HCT116 (cell line): ENCODE results near the gene NLRC5. TPM values are rescaled to one million over a fixed set of nuclear protein-coding genes. Genes with fewer than 3 reads are reported as not detected.

Experiments
- ATAC-seq: fragments of 200-7000 bp; cut with Tn5 transposase; 2 replicates; pipeline ENCODE4 v1.9.1; 2020; ENCODE audit warnings: mild to moderate bottlenecking, moderate library complexity
- BruUV-seq: library from RNA; stranded (reverse); fragments of 400-500 nt; replicated peaks from 2 replicates; lab custom pipeline; 2021; lab: Mats Ljungman, UMichigan
- CTCF ChIA-PET: fragments of 300-600 bp; sonication (Branson Sonifier 250); formaldehyde crosslinking; loops from one replicate; lab custom pipeline; 2021; ENCODE audit warnings: antibody characterized with exemption; lab: Charles Lee
- POLR2A ChIA-PET: fragments of 300-600, 350-600 bp; sonication (Branson Sonifier 250); formaldehyde crosslinking; loops from one replicate; lab custom pipeline; 2021; ENCODE audit warnings: antibody characterized with exemption; lab: Charles Lee
- RAD21 ChIA-PET, 2 experiments: fragments of 300-600 bp; sonication (Branson Sonifier 250); formaldehyde crosslinking; loops; one replicate each; lab custom pipeline; 2023; ENCODE audit warnings: low total read pairs in 2 of 2; ENCODE audit not compliant: uncharacterized antibody in 2 of 2, unreplicated experiment in 2 of 2, low non-redundant PET in 1 of 2; lab: Charles Lee
- DNase-seq: peaks from one replicate; pipeline ENCODE4 v3.0.0-alpha.2; 2010; ENCODE audit warnings: low read depth, low spot score
- H2AFZ ChIP-seq: fragments of 200-600 bp; shearing (Covaris generic), sonication (generic); 2 replicates; pipeline ENCODE4 v1.6.1; 2017; ENCODE audit warnings: low read depth, mixed run types, mixed read lengths, antibody characterized with exemption, low read length; ENCODE audit not compliant: poor library complexity, severe bottlenecking
- H3K27ac ChIP-seq: 2 replicates; pipeline ENCODE4 v1.5.1; 2012; ENCODE audit warnings: low read depth, low read length
- H3K27me3 ChIP-seq: fragments of 200-600 bp; sonication (generic); 2 replicates; pipeline ENCODE4 v1.6.1; 2016; ENCODE audit warnings: mixed run types, low read length, mixed read lengths; ENCODE audit not compliant: insufficient read depth
- H3K36me3 ChIP-seq, 2 experiments: fragments of 200-500 bp in 1 of 2; fragments of 200-600 bp in 1 of 2; sonication (Bioruptor generic) in 1 of 2; sonication (generic) in 1 of 2; 2 replicates each; pipeline versions ENCODE4 v1.5.1 to v1.6.1; 2014 to 2016; ENCODE audit warnings: low read length in 2 of 2, inconsistent platforms in 1 of 2, mixed read lengths in 1 of 2, mixed run types in 1 of 2; ENCODE audit not compliant: insufficient read depth in 2 of 2, control insufficient read depth in 1 of 2
- H3K4me1 ChIP-seq, 2 experiments: fragments of 200-600 bp in 1 of 2; sonication (generic) in 1 of 2; 2 replicates each; pipeline versions ENCODE4 v1.5.1 to v1.6.1; 2012 to 2017; ENCODE audit warnings: low read length in 2 of 2, inconsistent platforms in 1 of 2, mild to moderate bottlenecking in 1 of 2, mixed read lengths in 1 of 2, mixed run types in 1 of 2, moderate library complexity in 1 of 2; ENCODE audit not compliant: insufficient read depth in 2 of 2, control insufficient read depth in 1 of 2
- H3K4me2 ChIP-seq: fragments of 200-600 bp; sonication (generic); 2 replicates; pipeline ENCODE4 v1.6.1; 2017; ENCODE audit warnings: mixed run types, low read length, mixed read lengths
- H3K4me3 ChIP-seq, 2 experiments: fragments of 200-600 bp in 1 of 2; sonication (generic) in 1 of 2; replicated peaks in 1 of 2; 2 replicates each; pipeline ENCODE4 v1.5.1; 2011 to 2016; ENCODE audit warnings: low read length in 2 of 2, control low read depth in 1 of 2, low read depth in 1 of 2, mild to moderate bottlenecking in 1 of 2, mixed read lengths in 1 of 2, mixed run types in 1 of 2
- H3K79me2 ChIP-seq: fragments of 200-600 bp; sonication (generic); 2 replicates; pipeline ENCODE4 v1.6.1; 2017; ENCODE audit warnings: mild to moderate bottlenecking, mixed run types, low read length, moderate library complexity, mixed read lengths; ENCODE audit not compliant: insufficient read depth
- H3K9ac ChIP-seq: fragments of 200-600 bp; sonication (generic); 2 replicates; pipeline ENCODE4 v1.6.1; 2016; ENCODE audit warnings: low read length, mixed read lengths
- H3K9me2 ChIP-seq: fragments of 200-600 bp; sonication (generic), shearing (Covaris generic); 2 replicates; pipeline ENCODE4 v1.6.1; 2017; ENCODE audit warnings: mixed run types, mild to moderate bottlenecking, moderate library complexity; ENCODE audit not compliant: insufficient read depth
- H3K9me3 ChIP-seq, 2 experiments: fragments of 200-500 bp in 1 of 2; fragments of 200-600 bp in 1 of 2; sonication (Bioruptor generic) in 1 of 2; sonication (generic) in 1 of 2; 2 replicates each; pipeline ENCODE4 v1.6.1; 2014 to 2017; ENCODE audit warnings: low read length in 2 of 2, mixed read lengths in 2 of 2, inconsistent platforms in 1 of 2, low read depth in 1 of 2, mild to moderate bottlenecking in 1 of 2, mixed run types in 1 of 2, moderate library complexity in 1 of 2; ENCODE audit not compliant: control insufficient read depth in 1 of 2, insufficient read depth in 1 of 2
- H4K20me1 ChIP-seq: fragments of 200-600 bp; sonication (generic), shearing (Covaris generic); 2 replicates; pipeline ENCODE4 v1.6.1; 2017; ENCODE audit warnings: mixed run types, mild to moderate bottlenecking, moderate library complexity; ENCODE audit not compliant: insufficient read depth
- CBX3 ChIP-seq: IDR thresholded peaks from 2 replicates; pipeline ENCODE4 v1.6.1; 2012; ENCODE audit warnings: low read depth
- CTCF ChIP-seq, 3 experiments: fragments of 200-600 bp in 1 of 3; sonication (generic) in 1 of 3; IDR thresholded peaks in 2 of 3; conservative IDR thresholded peaks in 1 of 3; 2 replicates each; pipeline ENCODE4 v1.5.1; 2012 to 2017; ENCODE audit warnings: low read depth in 2 of 3, low read length in 2 of 3, antibody characterized with exemption in 1 of 3, borderline replicate concordance in 1 of 3, control low read depth in 1 of 3, mild to moderate bottlenecking in 1 of 3, mixed read lengths in 1 of 3, mixed run types in 1 of 3, moderate library complexity in 1 of 3; ENCODE audit not compliant: insufficient read depth in 1 of 3
- ELF1 ChIP-seq: IDR thresholded peaks from 2 replicates; pipeline ENCODE4 v1.6.1; 2012; ENCODE audit warnings: low read depth, borderline replicate concordance
- FOSL1 ChIP-seq: IDR thresholded peaks from 2 replicates; pipeline ENCODE4 v1.6.1; 2012; ENCODE audit warnings: low read depth
- POLR2A ChIP-seq: IDR thresholded peaks from 2 replicates; pipeline ENCODE4 v1.7.0; 2011; ENCODE audit warnings: borderline replicate concordance; ENCODE audit not compliant: insufficient read depth, insufficient read length; ENCODE audit errors: extremely low read depth
- RAD21 ChIP-seq: IDR thresholded peaks from 2 replicates; pipeline ENCODE4 v1.6.1; 2012; ENCODE audit warnings: low read depth, mild to moderate bottlenecking
- REST ChIP-seq: IDR thresholded peaks from 2 replicates; pipeline ENCODE4 v1.6.1; 2012; ENCODE audit warnings: low read depth
- SIN3A ChIP-seq: IDR thresholded peaks from 2 replicates; pipeline ENCODE4 v1.6.1; 2012; ENCODE audit warnings: low read depth
- SP1 ChIP-seq: IDR thresholded peaks from 2 replicates; pipeline ENCODE4 v1.6.1; 2012; ENCODE audit warnings: low read depth
- TCF7L2 ChIP-seq: IDR thresholded peaks from 2 replicates; pipeline ENCODE4 v1.7.0; 2011; ENCODE audit warnings: borderline replicate concordance, inconsistent platforms; ENCODE audit not compliant: insufficient read depth, insufficient read length; ENCODE audit errors: extremely low read depth
- ZBTB33 ChIP-seq: IDR thresholded peaks from 2 replicates; pipeline ENCODE4 v1.6.1; 2011; ENCODE audit warnings: mild to moderate bottlenecking, low read length, moderate library complexity; ENCODE audit not compliant: insufficient replicate concordance; ENCODE audit errors: extremely low read depth
- ZFX ChIP-seq: fragments of 450-650 bp; IDR thresholded peaks from 2 replicates; pipeline ENCODE4 v1.6.1; 2017
- ZNF274 ChIP-seq: fragments of 200-500 bp; sonication (Bioruptor generic); IDR thresholded peaks from 2 replicates; pipeline ENCODE4 v1.6.1; 2014; ENCODE audit warnings: mild to moderate bottlenecking, low read depth, low read length, inconsistent platforms
- intact Hi-C: fragments of 100-400 bp; cut with micrococcal nuclease; formaldehyde crosslinking; loops from 2 replicates; pipeline ENCODE4 v1.10.0; 2022
- total RNA-seq: library from RNA; stranded (reverse); gene quantifications from one replicate; pipeline ENCODE4 v1.2.1, GENCODE V29; 2021; ENCODE audit not compliant: unreplicated experiment

The NLRC5 gene
- total RNA-seq, 1 experiment from 2014 or later: 10.4 TPM

- TF ChIP-seq SIN3A: no peak
- TF ChIP-seq POLR2A: no peak
- no peak for TF ChIP-seq ZFX
Observed at GRCh38 chr16:57125376-57125775, 136.0 kb downstream of the NLRC5 start.

GRCh38 chr16:57125969-57126368, 136.6 kb downstream of the NLRC5 start:
- no peak overlapping the region for H2AFZ ChIP-seq
- no peaks in the 10 kb centered on the region for H3K9me3 ChIP-seq
- no peaks in the 10 kb centered on the region for H3K79me2 ChIP-seq
- H3K9ac ChIP-seq: no peak overlapping the region
- no peaks in the 10 kb centered on the region for H3K27me3 ChIP-seq
- no peaks in the 10 kb centered on the region for H3K4me1 ChIP-seq
- CTCF ChIA-PET: no interaction called here
- no peak overlapping the region for H3K27ac ChIP-seq
- RAD21 ChIA-PET: interaction anchor here in 1 of 2 experiments (0.7 kb wide), 1 partner anchor 122 kb away, joined by 3 read pairs; no protein-coding TSS in a partner anchor
- H3K4me3 ChIP-seq: no peak overlapping the region
- no peaks in the 10 kb centered on the region for H3K36me3 ChIP-seq
- no peaks in the 10 kb centered on the region for H4K20me1 ChIP-seq
- ATAC-seq (no peak), DNase-seq (no peak)
- no peak overlapping the region for H3K4me2 ChIP-seq
- no peaks in the 10 kb centered on the region for H3K9me2 ChIP-seq
- no TSS peak for BruUV-seq
- POLR2A ChIA-PET: no interaction called here
- intact Hi-C loops: no loop called here
- TF ChIP-seq ELF1 (no peak), RAD21 (no peak), FOSL1 (no peak), REST (no peak), TCF7L2 (no peak), CBX3 (no peak), POLR2A (no peak), CTCF (IDR thresholded peaks at IDR 0.05 in 2 of 3, conservative IDR thresholded peaks at IDR 0.05 in 1 of 3; ENCODE audit: borderline replicate concordance in 1 of 3, insufficient read depth in 1 of 3, low read depth in 2 of 3, low read length in 2 of 3) (no peak), ZNF274 (no peak), SP1 (no peak), ZBTB33 (no peak)

More at GRCh38 chr16:57125376-57125775, 136.0 kb downstream of the NLRC5 start:
- Histone ChIP-seq H2AFZ (no peak overlapping the region), H3K4me3 (no peak overlapping the region), H3K9me3 (no peaks in the 10 kb centered on the region), H3K9ac (no peak overlapping the region), H3K4me1 (no peaks in the 10 kb centered on the region), H3K4me2 (no peak overlapping the region), H3K9me2 (no peaks in the 10 kb centered on the region), H3K36me3 (no peaks in the 10 kb centered on the region), H3K79me2 (no peaks in the 10 kb centered on the region), H3K27me3 (no peaks in the 10 kb centered on the region), H4K20me1 (no peaks in the 10 kb centered on the region), H3K27ac (no peak overlapping the region)
- BruUV-seq: no TSS peak
- ATAC-seq (no peak), DNase-seq (no peak)
- intact Hi-C loops: no loop called here
- RAD21 ChIA-PET: no interaction called here
- CTCF ChIA-PET: no interaction called here
- POLR2A ChIA-PET: no interaction called here
